HTR-8/SVneo (cell line): ENCODE data around the gene MAML3.

Experiments used
- DNase-seq: peaks from one replicate; pipeline ENCODE4 v3.0.0; 2011; ENCODE audit warnings: low spot score, mixed read lengths; ENCODE audit not compliant: insufficient read length
- FAIRE-seq: peaks from 2 replicates; lab custom pipeline; 2011; peaks lifted over from hg19 to GRCh38; lab: Jason Lieb, UNC

The MAML3 gene

GRCh38 chr4:140019619-140020347, 134.2 kb downstream of the MAML3 start:
- DNase-seq = no peak
- FAIRE-seq = no peak

- DNase-seq (no peak), FAIRE-seq (no peak)
These were observed 134.9 kb downstream of the MAML3 start for GRCh38 chr4:140018931-140019618.

- DNase-seq (no peak), FAIRE-seq (no peak)
These were observed 139.7 kb downstream of the MAML3 start for GRCh38 chr4:140014284-140014683.

- FAIRE-seq (peak; percentile 51), DNase-seq (peak; percentile 59)
These were observed 141.1 kb downstream of the MAML3 start for GRCh38 chr4:140012688-140013486.

- DNase-seq (no peak), FAIRE-seq (no peak)
These were observed 148.3 kb downstream of the MAML3 start for GRCh38 chr4:140005699-140006098.

- no peak for DNase-seq
- no peak for FAIRE-seq
These were observed 148.9 kb downstream of the MAML3 start for GRCh38 chr4:140004922-140005627.

GRCh38 chr4:140004549-140004895, 149.5 kb downstream of the MAML3 start:
- FAIRE-seq = no peak
- DNase-seq = no peak

GRCh38 chr4:140003876-140004548, 150.0 kb downstream of the MAML3 start:
- DNase-seq (no peak), FAIRE-seq (no peak)

- no peak for DNase-seq
- FAIRE-seq = no peak
These were observed 153.8 kb downstream of the MAML3 start for GRCh38 chr4:140000232-140000631.

- FAIRE-seq = peak; percentile 91
These were observed 164.9 kb downstream of the MAML3 start for GRCh38 chr4:139988863-139989765.

GRCh38 chr4:139987502-139987850, 166.5 kb downstream of the MAML3 start:
- FAIRE-seq = no peak

More at GRCh38 chr4:139988863-139989765, 164.9 kb downstream of the MAML3 start:
- DNase-seq = peak; percentile 80

GRCh38 chr4:139986689-139987501, 167.1 kb downstream of the MAML3 start:
- FAIRE-seq (no peak), DNase-seq (no peak)

More at GRCh38 chr4:139987502-139987850, 166.5 kb downstream of the MAML3 start:
- no peak for DNase-seq

- DNase-seq (no peak), FAIRE-seq (no peak)
These were observed 167.9 kb downstream of the MAML3 start for GRCh38 chr4:139986106-139986505.

GRCh38 chr4:139985401-139985800, 168.6 kb downstream of the MAML3 start:
- no peak for FAIRE-seq
- no peak for DNase-seq

- DNase-seq = no peak
- FAIRE-seq = no peak
These were observed 169.5 kb downstream of the MAML3 start for GRCh38 chr4:139984471-139984870.

- FAIRE-seq = no peak
- DNase-seq = no peak
These were observed 175.3 kb downstream of the MAML3 start for GRCh38 chr4:139978692-139979091.

GRCh38 chr4:139977838-139978609, 176.0 kb downstream of the MAML3 start:
- no peak for FAIRE-seq
- no peak for DNase-seq
